ENCODE data around the gene HAUS7. TPM values are rescaled to one million over a fixed set of nuclear protein-coding genes. Genes with fewer than 3 reads are reported as not detected.

Gene HAUS7
- total RNA-seq, 1 experiment from 2014 or later, result 28.9 TPM

DNA sequence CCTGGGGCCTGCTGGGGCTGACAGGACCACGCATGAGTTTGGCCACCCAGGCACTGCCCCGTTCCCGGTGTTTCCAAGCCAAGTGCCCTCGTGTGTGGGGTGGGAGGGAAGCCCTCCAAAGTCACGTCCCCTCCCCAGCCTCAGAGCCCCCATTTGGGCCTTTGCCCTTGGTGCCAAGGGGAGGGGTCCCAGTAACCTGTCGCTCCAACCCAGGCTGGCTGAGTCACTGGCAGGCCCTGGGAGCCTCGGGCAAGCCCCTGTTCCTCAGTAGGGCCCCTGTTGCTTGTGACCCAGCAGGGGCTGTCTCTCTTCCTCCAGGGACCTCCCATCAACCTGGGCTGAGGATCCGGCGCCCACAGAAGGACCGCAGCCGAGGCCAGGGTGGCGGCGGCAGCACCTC, 10.7 kb upstream of the HAUS7 start:
- H3K36me3 ChIP-seq (ENCODE audit: control insufficient read depth in 1 of 2, insufficient read depth in 2 of 2, low read length in 2 of 2), result no peaks in the 10 kb centered on the region
- ChIA-PET CTCF (interaction anchor here (0.7 kb wide), 1 partner anchor 10 kb away, joined by 3 read pairs; no protein-coding TSS in a partner anchor), RAD21 (ENCODE audit: low non-redundant PET in 1 of 2, low total read pairs in 2 of 2, uncharacterized antibody in 2 of 2, unreplicated experiment in 2 of 2) (no interaction called here), POLR2A (no interaction called here)
- intact Hi-C loops (cut with micrococcal nuclease), result no loop called here
- no peak overlapping the region for H3K27ac ChIP-seq (ENCODE audit: low read depth, low read length)
- BruUV-seq (replicated peaks), result no TSS peak
- no peak for TF ChIP-seq EGR1 (IDR thresholded peaks at IDR 0.05; ENCODE audit: low read depth)
- TF ChIP-seq, protein P1, sequence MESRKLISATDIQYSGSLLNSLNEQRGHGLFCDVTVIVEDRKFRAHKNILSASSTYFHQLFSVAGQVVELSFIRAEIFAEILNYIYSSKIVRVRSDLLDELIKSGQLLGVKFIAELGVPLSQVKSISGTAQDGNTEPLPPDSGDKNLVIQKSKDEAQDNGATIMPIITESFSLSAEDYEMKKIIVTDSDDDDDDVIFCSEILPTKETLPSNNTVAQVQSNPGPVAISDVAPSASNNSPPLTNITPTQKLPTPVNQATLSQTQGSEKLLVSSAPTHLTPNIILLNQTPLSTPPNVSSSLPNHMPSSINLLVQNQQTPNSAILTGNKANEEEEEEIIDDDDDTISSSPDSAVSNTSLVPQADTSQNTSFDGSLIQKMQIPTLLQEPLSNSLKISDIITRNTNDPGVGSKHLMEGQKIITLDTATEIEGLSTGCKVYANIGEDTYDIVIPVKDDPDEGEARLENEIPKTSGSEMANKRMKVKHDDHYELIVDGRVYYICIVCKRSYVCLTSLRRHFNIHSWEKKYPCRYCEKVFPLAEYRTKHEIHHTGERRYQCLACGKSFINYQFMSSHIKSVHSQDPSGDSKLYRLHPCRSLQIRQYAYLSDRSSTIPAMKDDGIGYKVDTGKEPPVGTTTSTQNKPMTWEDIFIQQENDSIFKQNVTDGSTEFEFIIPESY (IDR thresholded peaks at IDR 0.05; ENCODE audit: extremely low read depth, insufficient replicate concordance, low read length), result no peak
- TF ChIP-seq, protein P2, sequence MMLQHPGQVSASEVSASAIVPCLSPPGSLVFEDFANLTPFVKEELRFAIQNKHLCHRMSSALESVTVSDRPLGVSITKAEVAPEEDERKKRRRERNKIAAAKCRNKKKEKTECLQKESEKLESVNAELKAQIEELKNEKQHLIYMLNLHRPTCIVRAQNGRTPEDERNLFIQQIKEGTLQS (IDR thresholded peaks at IDR 0.05), result no peak
- TF ChIP-seq RAD21 (IDR thresholded peaks at IDR 0.05; ENCODE audit: low read depth), result no peak
- TF ChIP-seq ZNF274 (IDR thresholded peaks at IDR 0.05; ENCODE audit: low read depth, low read length), result no peak
- TF ChIP-seq, protein P3, sequence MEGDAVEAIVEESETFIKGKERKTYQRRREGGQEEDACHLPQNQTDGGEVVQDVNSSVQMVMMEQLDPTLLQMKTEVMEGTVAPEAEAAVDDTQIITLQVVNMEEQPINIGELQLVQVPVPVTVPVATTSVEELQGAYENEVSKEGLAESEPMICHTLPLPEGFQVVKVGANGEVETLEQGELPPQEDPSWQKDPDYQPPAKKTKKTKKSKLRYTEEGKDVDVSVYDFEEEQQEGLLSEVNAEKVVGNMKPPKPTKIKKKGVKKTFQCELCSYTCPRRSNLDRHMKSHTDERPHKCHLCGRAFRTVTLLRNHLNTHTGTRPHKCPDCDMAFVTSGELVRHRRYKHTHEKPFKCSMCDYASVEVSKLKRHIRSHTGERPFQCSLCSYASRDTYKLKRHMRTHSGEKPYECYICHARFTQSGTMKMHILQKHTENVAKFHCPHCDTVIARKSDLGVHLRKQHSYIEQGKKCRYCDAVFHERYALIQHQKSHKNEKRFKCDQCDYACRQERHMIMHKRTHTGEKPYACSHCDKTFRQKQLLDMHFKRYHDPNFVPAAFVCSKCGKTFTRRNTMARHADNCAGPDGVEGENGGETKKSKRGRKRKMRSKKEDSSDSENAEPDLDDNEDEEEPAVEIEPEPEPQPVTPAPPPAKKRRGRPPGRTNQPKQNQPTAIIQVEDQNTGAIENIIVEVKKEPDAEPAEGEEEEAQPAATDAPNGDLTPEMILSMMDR (IDR thresholded peaks at IDR 0.05 in 2 of 3, conservative IDR thresholded peaks at IDR 0.05 in 1 of 3; ENCODE audit: borderline replicate concordance in 1 of 3, insufficient read depth in 1 of 3, low read depth in 2 of 3, low read length in 2 of 3), result no peak
- TF ChIP-seq CBX3 (IDR thresholded peaks at IDR 0.05; ENCODE audit: low read depth), result no peak
- TF ChIP-seq, protein P4, sequence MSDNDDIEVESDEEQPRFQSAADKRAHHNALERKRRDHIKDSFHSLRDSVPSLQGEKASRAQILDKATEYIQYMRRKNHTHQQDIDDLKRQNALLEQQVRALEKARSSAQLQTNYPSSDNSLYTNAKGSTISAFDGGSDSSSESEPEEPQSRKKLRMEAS (IDR thresholded peaks at IDR 0.05), result no peak
- no peak for TF ChIP-seq ZFX (IDR thresholded peaks at IDR 0.05)
- TF ChIP-seq CEBPB (IDR thresholded peaks at IDR 0.05; ENCODE audit: low read depth), result no peak
- no peak for TF ChIP-seq YY1 (IDR thresholded peaks at IDR 0.05; ENCODE audit: extremely low read depth, insufficient replicate concordance, low read depth, low read length)
- no peak for TF ChIP-seq POLR2AphosphoS5 (IDR thresholded peaks at IDR 0.05; ENCODE audit: low read depth, low read length)
- no peak for TF ChIP-seq JUND (IDR thresholded peaks at IDR 0.05)
- TF ChIP-seq EZH2 (IDR thresholded peaks at IDR 0.05), result no peak
- H3K4me3 ChIP-seq (replicated peaks in 1 of 2; ENCODE audit: low read depth in 1 of 2, low read length in 2 of 2), result no peak overlapping the region
- no peak overlapping the region for H2AFZ ChIP-seq (ENCODE audit: low read depth, low read length, poor library complexity, severe bottlenecking)
- H3K79me2 ChIP-seq (ENCODE audit: insufficient read depth, low read length), result no peaks in the 10 kb centered on the region
- no peaks in the 10 kb centered on the region for H3K9me2 ChIP-seq (ENCODE audit: insufficient read depth)
- H3K27me3 ChIP-seq (ENCODE audit: insufficient read depth, low read length), result no peaks in the 10 kb centered on the region
- H3K4me1 ChIP-seq (ENCODE audit: control insufficient read depth in 1 of 2, insufficient read depth in 2 of 2, low read length in 2 of 2), result no peaks in the 10 kb centered on the region
- no peaks in the 10 kb centered on the region for H4K20me1 ChIP-seq (ENCODE audit: insufficient read depth)
- H3K9ac ChIP-seq (ENCODE audit: low read length), result no peak overlapping the region
- ATAC-seq (no peak), DNase-seq (ENCODE audit: low read depth, low spot score) (no peak)
- no peak overlapping the region for H3K4me2 ChIP-seq (ENCODE audit: low read length)
- no peaks in the 10 kb centered on the region for H3K9me3 ChIP-seq (ENCODE audit: control insufficient read depth in 1 of 2, insufficient read depth in 1 of 2, low read depth in 1 of 2, low read length in 2 of 2)

Data from HCT116 (cell line).